ENCODE data around the gene EFNA2. TPM values are rescaled to one million over a fixed set of nuclear protein-coding genes. Genes with fewer than 3 reads are reported as not detected.

EFNA2 gene
- total RNA-seq, 2 experiments from 2014 or later: not detected

- Mint-ChIP-seq H3K27me3 (peaks cover 17% of the 10 kb centered on the region), H3K4me1 (peaks cover 2% of the 10 kb centered on the region), H3K27ac (no peak overlapping the region), H3K9me3 (ENCODE audit: low read depth) (no peaks in the 10 kb centered on the region), H3K36me3 (ENCODE audit: low read depth) (no peaks in the 10 kb centered on the region), H3K4me3 (no peak overlapping the region)
- DNase-seq (no peak), ATAC-seq (no peak)
- CTCF ChIA-PET: interaction anchor here (0.6 to 1.2 kb wide), 3 partner anchors 9 to 42 kb away, joined by 3 to 5 read pairs (median 3); no protein-coding TSS in a partner anchor
- POLR2A ChIA-PET: no interaction called here
- intact Hi-C loops (cut with DNase I, micrococcal nuclease): no loop called here
Measured at GRCh38 chr19:1286487-1287353, 1.0 kb downstream of the EFNA2 start.

DNA sequence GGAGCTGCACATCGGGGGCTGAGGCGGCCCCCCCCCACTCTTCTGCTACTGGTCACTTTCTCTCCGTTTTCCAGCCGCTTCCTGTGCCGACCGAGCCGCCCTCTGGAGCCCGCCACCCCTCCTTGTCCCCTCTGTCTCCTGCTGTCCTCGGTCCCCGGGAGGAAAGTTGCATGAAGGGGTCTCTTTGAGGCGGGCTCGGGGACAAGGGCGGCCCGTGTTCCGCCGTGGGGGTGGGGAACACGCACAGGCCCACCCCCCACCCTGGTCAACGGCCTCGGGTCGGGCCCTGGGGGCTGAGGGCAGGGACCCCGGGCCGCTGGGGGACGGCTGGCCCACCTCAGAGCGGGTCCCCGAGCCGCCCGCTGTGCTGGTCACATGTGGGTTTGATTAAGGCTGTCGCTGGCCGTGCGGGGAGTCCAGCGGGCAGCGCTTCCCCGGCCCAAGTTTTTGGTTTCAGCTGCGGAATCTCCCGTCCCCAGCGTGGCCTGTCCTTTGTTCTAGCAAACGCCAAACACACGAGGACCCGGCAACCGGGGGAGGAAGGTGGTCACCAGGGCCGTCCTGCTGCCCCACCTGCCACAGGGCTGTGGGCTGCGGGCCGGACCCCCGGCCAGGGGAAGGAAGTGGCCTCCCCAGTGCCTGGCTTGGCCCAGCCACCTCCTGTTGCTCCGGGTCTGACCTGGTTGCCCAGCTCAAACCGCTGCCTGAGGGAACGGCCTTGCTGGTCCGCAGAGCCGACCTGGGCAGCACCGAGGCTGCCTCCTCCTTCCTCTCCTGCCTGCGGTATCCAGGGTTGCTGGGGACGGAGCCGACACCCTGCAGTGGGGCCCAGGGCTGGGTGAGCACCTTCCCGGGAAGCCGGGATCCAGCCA, 1.9 kb downstream of the EFNA2 start:
- ChIA-PET POLR2A (no interaction called here), CTCF (interaction anchor here (1.1 to 1.2 kb wide), 2 partner anchors 10 to 43 kb away, joined by 3 to 5 read pairs; no protein-coding TSS in a partner anchor)
- H3K4me1 Mint-ChIP-seq: peaks cover 2% of the 10 kb centered on the region
- H3K27me3 Mint-ChIP-seq: peaks cover 21% of the 10 kb centered on the region
- no peak overlapping the region for H3K4me3 Mint-ChIP-seq
- no peak for DNase-seq
- no peak for ATAC-seq
- H3K27ac Mint-ChIP-seq: no peak overlapping the region
- no peaks in the 10 kb centered on the region for H3K36me3 Mint-ChIP-seq (ENCODE audit: low read depth)
- intact Hi-C loops (cut with DNase I, micrococcal nuclease): no loop called here
- no peaks in the 10 kb centered on the region for H3K9me3 Mint-ChIP-seq (ENCODE audit: low read depth)

- peaks cover 21% of the 10 kb centered on the region for H3K27me3 Mint-ChIP-seq
- no peak for ATAC-seq
- H3K4me3 Mint-ChIP-seq: no peak overlapping the region
- DNase-seq: no peak
- intact Hi-C loops (cut with DNase I, micrococcal nuclease): no loop called here
- H3K4me1 Mint-ChIP-seq: peaks cover 2% of the 10 kb centered on the region
- ChIA-PET POLR2A (no interaction called here), CTCF (no interaction called here)
- no peak overlapping the region for H3K27ac Mint-ChIP-seq
- no peaks in the 10 kb centered on the region for H3K9me3 Mint-ChIP-seq (ENCODE audit: low read depth)
- no peaks in the 10 kb centered on the region for H3K36me3 Mint-ChIP-seq (ENCODE audit: low read depth)
Measured at GRCh38 chr19:1288226-1288612, 2.5 kb downstream of the EFNA2 start.

GRCh38 chr19:1288833-1289685, 3.4 kb downstream of the EFNA2 start:
- Mint-ChIP-seq H3K4me3 (no peak overlapping the region), H3K27ac (no peak overlapping the region), H3K27me3 (peaks cover 19% of the 10 kb centered on the region), H3K36me3 (ENCODE audit: low read depth) (no peaks in the 10 kb centered on the region), H3K4me1 (peaks cover 2% of the 10 kb centered on the region), H3K9me3 (ENCODE audit: low read depth) (no peaks in the 10 kb centered on the region)
- ChIA-PET POLR2A (no interaction called here), CTCF (no interaction called here)
- ATAC-seq (no peak), DNase-seq (no peak)
- intact Hi-C loops (cut with DNase I, micrococcal nuclease): no loop called here

- Mint-ChIP-seq H3K36me3 (ENCODE audit: low read depth) (no peaks in the 10 kb centered on the region), H3K27me3 (peaks cover 15% of the 10 kb centered on the region), H3K4me3 (no peak overlapping the region), H3K4me1 (peaks cover 3% of the 10 kb centered on the region), H3K9me3 (ENCODE audit: low read depth) (no peaks in the 10 kb centered on the region), H3K27ac (no peak overlapping the region)
- POLR2A ChIA-PET: no interaction called here
- CTCF ChIA-PET: no interaction called here
- intact Hi-C loops (cut with DNase I, micrococcal nuclease): no loop called here
- ATAC-seq (no peak), DNase-seq (peak; percentile 5)
Measured at GRCh38 chr19:1289686-1290025, 4.0 kb downstream of the EFNA2 start.

GRCh38 chr19:1290196-1290702, 4.6 kb downstream of the EFNA2 start:
- Mint-ChIP-seq H3K4me3 (no peak overlapping the region), H3K36me3 (ENCODE audit: low read depth) (no peaks in the 10 kb centered on the region), H3K9me3 (ENCODE audit: low read depth) (no peaks in the 10 kb centered on the region), H3K4me1 (peaks cover 7% of the 10 kb centered on the region), H3K27ac (no peak overlapping the region), H3K27me3 (peaks cover 13% of the 10 kb centered on the region)
- intact Hi-C loops (cut with DNase I, micrococcal nuclease): no loop called here
- DNase-seq (no peak), ATAC-seq (no peak)
- POLR2A ChIA-PET: no interaction called here
- CTCF ChIA-PET: no interaction called here

- H3K27ac Mint-ChIP-seq: no peak overlapping the region
- H3K36me3 Mint-ChIP-seq (ENCODE audit: low read depth): no peaks in the 10 kb centered on the region
- peaks cover 7% of the 10 kb centered on the region for H3K4me1 Mint-ChIP-seq
- ATAC-seq (no peak), DNase-seq (no peak)
- ChIA-PET CTCF (interaction anchor here (1.2 kb wide), 1 partner anchor 11 kb away, joined by 3 read pairs; no protein-coding TSS in a partner anchor), POLR2A (no interaction called here)
- intact Hi-C loops (cut with DNase I, micrococcal nuclease): no loop called here
- no peak overlapping the region for H3K4me3 Mint-ChIP-seq
- no peaks in the 10 kb centered on the region for H3K9me3 Mint-ChIP-seq (ENCODE audit: low read depth)
- H3K27me3 Mint-ChIP-seq: peaks cover 12% of the 10 kb centered on the region
Measured at GRCh38 chr19:1290703-1291651, 5.3 kb downstream of the EFNA2 start.

GRCh38 chr19:1291761-1292418, 6.2 kb downstream of the EFNA2 start:
- no peaks in the 10 kb centered on the region for H3K9me3 Mint-ChIP-seq (ENCODE audit: low read depth)
- ChIA-PET CTCF (interaction anchor here (1.2 kb wide), 1 partner anchor 12 kb away, joined by 3 read pairs; no protein-coding TSS in a partner anchor), POLR2A (no interaction called here)
- peaks cover 5% of the 10 kb centered on the region for H3K4me1 Mint-ChIP-seq
- H3K27ac Mint-ChIP-seq: no peak overlapping the region
- no peak overlapping the region for H3K4me3 Mint-ChIP-seq
- ATAC-seq: no peak
- intact Hi-C loops (cut with DNase I, micrococcal nuclease): no loop called here
- H3K27me3 Mint-ChIP-seq: peaks cover 9% of the 10 kb centered on the region
- no peak for DNase-seq
- H3K36me3 Mint-ChIP-seq (ENCODE audit: low read depth): no peaks in the 10 kb centered on the region

GRCh38 chr19:1292419-1293151, 6.9 kb downstream of the EFNA2 start:
- ATAC-seq (no peak), DNase-seq (no peak)
- intact Hi-C loops (cut with DNase I, micrococcal nuclease): no loop called here
- Mint-ChIP-seq H3K36me3 (ENCODE audit: low read depth) (no peaks in the 10 kb centered on the region), H3K4me1 (peaks cover 5% of the 10 kb centered on the region), H3K4me3 (no peak overlapping the region), H3K27me3 (peaks cover 9% of the 10 kb centered on the region), H3K27ac (no peak overlapping the region), H3K9me3 (ENCODE audit: low read depth) (no peaks in the 10 kb centered on the region)
- ChIA-PET CTCF (interaction anchor here (0.7 kb wide), 1 partner anchor 220 kb away, joined by 3 read pairs; no protein-coding TSS in a partner anchor), POLR2A (no interaction called here)
